C4-2B (cell line): ENCODE data around the gene SMIM1.

Experiments used
- H3K27ac ChIP-seq: fragments of 450-650 bp; 2 replicates; pipeline ENCODE4 v1.5.1; 2017
- ZFX ChIP-seq: fragments of 450-650 bp; IDR thresholded peaks from 2 replicates; pipeline ENCODE4 v1.6.1; 2017
- TF ChIP-seq, protein P1 (sequence below): fragments of 450-650 bp; conservative IDR thresholded peaks from 2 replicates; pipeline ENCODE4 v1.5.1; 2017; ENCODE audit warnings: mild to moderate bottlenecking

The SMIM1 gene

DNA sequence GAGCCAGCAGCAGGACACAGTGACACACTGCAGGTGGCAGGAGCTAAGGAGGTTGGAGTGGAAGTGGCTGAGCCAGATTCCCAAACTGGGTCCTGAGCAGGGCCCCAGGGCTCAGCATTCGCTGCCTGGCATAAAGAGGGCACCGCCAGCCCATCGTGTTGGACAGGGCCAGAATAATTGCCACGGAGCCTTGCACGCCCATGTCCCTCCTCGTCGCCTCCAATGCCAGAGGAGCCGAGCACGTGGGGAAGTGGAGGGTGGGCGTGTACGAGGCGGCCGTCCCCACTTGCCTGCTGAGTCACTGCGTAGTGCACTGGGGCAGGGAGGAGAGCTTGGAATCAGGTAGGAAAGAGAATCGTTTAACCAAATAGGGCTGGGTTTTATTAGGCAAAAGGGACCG lies 49.9 kb downstream of the SMIM1 start:
- no peak overlapping the region for H3K27ac ChIP-seq
- no peak for TF ChIP-seq ZFX
- TF ChIP-seq, protein P1, sequence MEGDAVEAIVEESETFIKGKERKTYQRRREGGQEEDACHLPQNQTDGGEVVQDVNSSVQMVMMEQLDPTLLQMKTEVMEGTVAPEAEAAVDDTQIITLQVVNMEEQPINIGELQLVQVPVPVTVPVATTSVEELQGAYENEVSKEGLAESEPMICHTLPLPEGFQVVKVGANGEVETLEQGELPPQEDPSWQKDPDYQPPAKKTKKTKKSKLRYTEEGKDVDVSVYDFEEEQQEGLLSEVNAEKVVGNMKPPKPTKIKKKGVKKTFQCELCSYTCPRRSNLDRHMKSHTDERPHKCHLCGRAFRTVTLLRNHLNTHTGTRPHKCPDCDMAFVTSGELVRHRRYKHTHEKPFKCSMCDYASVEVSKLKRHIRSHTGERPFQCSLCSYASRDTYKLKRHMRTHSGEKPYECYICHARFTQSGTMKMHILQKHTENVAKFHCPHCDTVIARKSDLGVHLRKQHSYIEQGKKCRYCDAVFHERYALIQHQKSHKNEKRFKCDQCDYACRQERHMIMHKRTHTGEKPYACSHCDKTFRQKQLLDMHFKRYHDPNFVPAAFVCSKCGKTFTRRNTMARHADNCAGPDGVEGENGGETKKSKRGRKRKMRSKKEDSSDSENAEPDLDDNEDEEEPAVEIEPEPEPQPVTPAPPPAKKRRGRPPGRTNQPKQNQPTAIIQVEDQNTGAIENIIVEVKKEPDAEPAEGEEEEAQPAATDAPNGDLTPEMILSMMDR, result no peak

DNA sequence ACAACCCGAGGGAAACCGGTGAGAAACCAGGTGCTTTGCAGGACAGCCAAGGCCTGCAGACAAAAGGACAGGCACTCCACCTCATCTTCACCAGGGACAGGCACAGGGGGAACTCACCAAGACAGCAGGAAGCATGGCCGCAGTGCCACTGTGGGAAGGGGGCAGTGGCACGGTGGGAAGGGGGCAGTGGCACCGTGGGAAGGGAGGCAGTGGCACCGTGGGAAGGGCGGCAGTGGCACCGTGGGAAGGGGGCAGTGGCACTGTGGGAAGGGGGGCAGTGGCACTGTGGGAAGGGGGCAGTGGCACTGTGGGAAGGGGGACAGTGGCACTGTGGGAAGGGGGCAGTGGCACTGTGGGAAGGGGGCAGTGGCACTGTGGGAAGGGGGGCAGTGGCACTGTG lies 52.1 kb downstream of the SMIM1 start:
- no peak for TF ChIP-seq ZFX
- TF ChIP-seq, protein P1, result no peak
- no peak overlapping the region for H3K27ac ChIP-seq

DNA sequence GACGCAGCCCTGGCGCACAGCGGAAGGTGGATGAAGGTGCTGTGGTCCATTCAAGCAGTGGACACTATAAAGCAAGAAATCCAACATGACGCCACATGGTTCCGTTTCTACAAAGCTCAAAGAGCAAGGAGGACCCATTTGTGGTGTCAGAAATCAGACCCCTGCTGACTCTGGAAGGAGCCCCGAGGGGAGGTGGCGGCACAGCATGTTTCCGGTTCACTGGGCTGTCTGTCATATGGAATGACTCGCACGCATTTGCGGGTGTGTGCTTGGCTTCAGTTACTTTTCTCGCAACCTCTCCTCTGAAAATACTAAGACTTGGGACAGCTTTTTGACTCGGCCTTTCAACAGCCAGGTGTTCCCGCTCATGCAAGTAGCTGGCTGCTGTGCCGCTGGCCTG lies 52.8 kb downstream of the SMIM1 start:
- TF ChIP-seq ZFX, result no peak
- TF ChIP-seq, protein P1, result no peak
- no peak overlapping the region for H3K27ac ChIP-seq
